ENCODE measurements around the gene DDA1.
"Not testable (repeated sequence)": the region's sequence is repeated elsewhere in the genome, so short reads cannot be mapped to it uniquely, and the experiment has no call there.

DDA1 gene

GRCh38 chr19:17309198-17309964 lies at the start of gene DDA1:
Gene DDA1 (plus strand): TSS chr19:17309563. CDS start chr19:17309655, 92 bp downstream.
- peak; percentile 99 for DNase-seq

GRCh38 chr19:17259934-17260333 lies 49.4 kb upstream of the DDA1 start:
- no peak for DNase-seq

GRCh38 chr19:17260842-17261325 lies 48.5 kb upstream of the DDA1 start:
- peak; percentile 81 to 82 for DNase-seq

- no peak for DNase-seq
Measured at GRCh38 chr19:17262557-17262956, 46.8 kb upstream of the DDA1 start.

- DNase-seq = no peak
Measured at GRCh38 chr19:17263712-17264640, 45.4 kb upstream of the DDA1 start.

GRCh38 chr19:17264641-17264979 lies 44.8 kb upstream of the DDA1 start, which contains the start of gene USHBP1:
Gene USHBP1 (minus strand): TSS chr19:17264745. CDS start chr19:17264299, 446 bp downstream.
- no peak for DNase-seq

- no peak for DNase-seq
Measured at GRCh38 chr19:17266026-17266425, 43.3 kb upstream of the DDA1 start.

- DNase-seq = no peak
Measured at GRCh38 chr19:17266589-17266974, 42.8 kb upstream of the DDA1 start.

- peak; percentile 97 to 99 for DNase-seq
Measured at GRCh38 chr19:17266975-17267788, 42.2 kb upstream of the DDA1 start, which contains the start of gene BABAM1. Gene BABAM1 (plus strand): TSS chr19:17267443. CDS start chr19:17268807, 1,364 bp downstream.

GRCh38 chr19:17268754-17269153 lies 40.6 kb upstream of the DDA1 start:
- DNase-seq = no peak

GRCh38 chr19:17274892-17275291 lies 34.5 kb upstream of the DDA1 start:
- not testable (repeated sequence) for DNase-seq

- DNase-seq = no peak
Measured at GRCh38 chr19:17275441-17276175, 33.8 kb upstream of the DDA1 start.

- no peak for DNase-seq
Measured at GRCh38 chr19:17279436-17279835, 29.9 kb upstream of the DDA1 start.

GRCh38 chr19:17281391-17282304 lies 27.7 kb upstream of the DDA1 start, which contains the start of gene ANKLE1:
Gene ANKLE1 (plus strand): TSS chr19:17281901. CDS start chr19:17281921, 20 bp downstream.
- peak; percentile 39 to 57 for DNase-seq

GRCh38 chr19:17282488-17283125 lies 26.8 kb upstream of the DDA1 start:
- DNase-seq = peak; percentile 65 to 69

- DNase-seq = no peak
Measured at GRCh38 chr19:17283504-17283996, 25.8 kb upstream of the DDA1 start.

GRCh38 chr19:17285415-17286135 lies 23.8 kb upstream of the DDA1 start:
- DNase-seq = no peak

GRCh38 chr19:17286263-17286662 lies 23.1 kb upstream of the DDA1 start:
- DNase-seq = no peak

GRCh38 chr19:17286752-17287151 lies 22.6 kb upstream of the DDA1 start:
- no peak for DNase-seq

Measured in AML-193 (cell line).